Activated naive CD4-positive, alpha-beta T cell (primary cell): ENCODE results near the gene RAD51B.

Source experiments
- DNase-seq, 4 experiments: peaks; one replicate each; lab custom pipeline; 2025; lab: John Stamatoyannopoulos, UW

The RAD51B gene

GRCh38 chr14:68594737-68595380, 775.3 kb downstream of the RAD51B start:
- DNase-seq, result no peak

GRCh38 chr14:68596211-68596610, 776.6 kb downstream of the RAD51B start:
- no peak for DNase-seq

- DNase-seq, result no peak
These were observed 777.1 kb downstream of the RAD51B start for GRCh38 chr14:68596701-68597100.

- no peak for DNase-seq
These were observed 778.5 kb downstream of the RAD51B start for GRCh38 chr14:68598089-68598488.

GRCh38 chr14:68598621-68599447, 779.3 kb downstream of the RAD51B start:
- no peak for DNase-seq

GRCh38 chr14:68599896-68600610, 780.5 kb downstream of the RAD51B start:
- DNase-seq, result no peak

- no peak for DNase-seq
These were observed 782.9 kb downstream of the RAD51B start for GRCh38 chr14:68602507-68602906.

- no peak for DNase-seq
These were observed 784.2 kb downstream of the RAD51B start for GRCh38 chr14:68603533-68604360.

- no peak for DNase-seq
These were observed 784.8 kb downstream of the RAD51B start for GRCh38 chr14:68604361-68604730.

GRCh38 chr14:68604822-68605221, 785.2 kb downstream of the RAD51B start:
- no peak for DNase-seq

GRCh38 chr14:68606176-68606575, 786.6 kb downstream of the RAD51B start:
- DNase-seq, result no peak

- no peak for DNase-seq
These were observed 787.1 kb downstream of the RAD51B start for GRCh38 chr14:68606644-68607043.

GRCh38 chr14:68607081-68607866, 787.7 kb downstream of the RAD51B start:
- no peak for DNase-seq

- no peak for DNase-seq
These were observed 788.4 kb downstream of the RAD51B start for GRCh38 chr14:68607867-68608573.

GRCh38 chr14:68608574-68608962, 789.0 kb downstream of the RAD51B start:
- DNase-seq, result no peak

- DNase-seq, result no peak
These were observed 789.4 kb downstream of the RAD51B start for GRCh38 chr14:68609012-68609411.

- DNase-seq, result no peak
These were observed 790.7 kb downstream of the RAD51B start for GRCh38 chr14:68610251-68610793.

- no peak for DNase-seq
These were observed 792.0 kb downstream of the RAD51B start for GRCh38 chr14:68611599-68611998.

- DNase-seq, result no peak
These were observed 792.5 kb downstream of the RAD51B start for GRCh38 chr14:68612049-68612448.

GRCh38 chr14:68616221-68616902, 796.8 kb downstream of the RAD51B start:
- DNase-seq, result no peak
